GM18499 (cell line): ENCODE data around the gene SDR9C7.
"Not testable (repeated sequence)": the region's sequence is repeated elsewhere in the genome, so short reads cannot be mapped to it uniquely, and the experiment has no call there.

Source experiments
- ATAC-seq: cut with Tn5 transposase; IDR thresholded peaks from one replicate; pipeline ENCODE4 v1.9.1; 2021; ENCODE audit warnings: moderate number of reproducible peaks; ENCODE audit not compliant: insufficient read depth, unreplicated experiment

SDR9C7 gene

GRCh38 chr12:56921346-56921745, 12.9 kb downstream of the SDR9C7 start:
- no peak for ATAC-seq

GRCh38 chr12:56918139-56918538, 16.1 kb downstream of the SDR9C7 start:
- ATAC-seq: not testable (repeated sequence)

- ATAC-seq: no peak
Observed at GRCh38 chr12:56916996-56917333, 17.2 kb downstream of the SDR9C7 start.

GRCh38 chr12:56916296-56916995, 17.8 kb downstream of the SDR9C7 start:
- ATAC-seq: no peak

- ATAC-seq: no peak
Observed at GRCh38 chr12:56914724-56915123, 19.5 kb downstream of the SDR9C7 start.

GRCh38 chr12:56914256-56914655, 20.0 kb downstream of the SDR9C7 start:
- no peak for ATAC-seq

- not testable (repeated sequence) for ATAC-seq
Observed at GRCh38 chr12:56909403-56909802, 24.8 kb downstream of the SDR9C7 start.

GRCh38 chr12:56908136-56908535, 26.1 kb downstream of the SDR9C7 start:
- ATAC-seq: no peak

- ATAC-seq: no peak
Observed at GRCh38 chr12:56905852-56906251, 28.4 kb downstream of the SDR9C7 start.

- no peak for ATAC-seq
Observed at GRCh38 chr12:56903374-56903773, 30.8 kb downstream of the SDR9C7 start.

- not testable (repeated sequence) for ATAC-seq
Observed at GRCh38 chr12:56901313-56901712, 32.9 kb downstream of the SDR9C7 start.

GRCh38 chr12:56900583-56900982, 33.6 kb downstream of the SDR9C7 start:
- no peak for ATAC-seq

- ATAC-seq: no peak
Observed at GRCh38 chr12:56898938-56899337, 35.3 kb downstream of the SDR9C7 start.

- ATAC-seq: no peak
Observed at GRCh38 chr12:56897844-56898361, 36.3 kb downstream of the SDR9C7 start.

GRCh38 chr12:56896082-56896481, 38.1 kb downstream of the SDR9C7 start:
- no peak for ATAC-seq

- ATAC-seq: no peak
Observed at GRCh38 chr12:56894698-56895368, 39.4 kb downstream of the SDR9C7 start.

- not testable (repeated sequence) for ATAC-seq
Observed at GRCh38 chr12:56891885-56892284, 42.3 kb downstream of the SDR9C7 start.

GRCh38 chr12:56886319-56886718, 47.9 kb downstream of the SDR9C7 start:
- no peak for ATAC-seq

GRCh38 chr12:56885316-56885715, 48.9 kb downstream of the SDR9C7 start:
- ATAC-seq: no peak

GRCh38 chr12:56884421-56884820, 49.8 kb downstream of the SDR9C7 start:
- no peak for ATAC-seq

GRCh38 chr12:56882407-56882806, 51.8 kb downstream of the SDR9C7 start:
- ATAC-seq: not testable (repeated sequence)
